OCI-LY1 (cell line): ENCODE measurements around the gene IQSEC3.

Experiments used
- H2AFZ ChIP-seq: fragments of 200-600 bp; sonication (generic), shearing (Covaris generic); 2 replicates; pipeline ENCODE4 v1.6.0; 2014; ENCODE audit warnings: antibody characterized with exemption, mild to moderate bottlenecking, low read length
- H3F3A ChIP-seq: fragments of 200-600 bp; sonication (generic), shearing (Covaris generic); 2 replicates; pipeline ENCODE4 v1.6.0; 2014; ENCODE audit warnings: mild to moderate bottlenecking, antibody characterized with exemption, low read length, moderate library complexity; ENCODE audit not compliant: insufficient read depth
- H3K27ac ChIP-seq: fragments of 200-600 bp; sonication (generic); 2 replicates; pipeline ENCODE4 v1.5.1; 2014; ENCODE audit warnings: low read length, mixed run types, mild to moderate bottlenecking, low read depth; ENCODE audit not compliant: poor library complexity, severe bottlenecking
- H3K27me3 ChIP-seq: fragments of 200-600 bp; sonication (generic); 2 replicates; pipeline ENCODE4 v1.6.0; 2014; ENCODE audit warnings: antibody characterized with exemption, mild to moderate bottlenecking, low read length, moderate library complexity; ENCODE audit not compliant: insufficient read depth
- H3K36me3 ChIP-seq: fragments of 200-600 bp; sonication (generic); 2 replicates; pipeline ENCODE4 v1.6.1; 2014; ENCODE audit warnings: mild to moderate bottlenecking, antibody characterized with exemption, low read length, moderate library complexity, mixed read lengths; ENCODE audit not compliant: insufficient read depth
- H3K4me1 ChIP-seq: fragments of 200-600 bp; sonication (generic); 2 replicates; pipeline ENCODE4 v1.5.1; 2014; ENCODE audit warnings: mild to moderate bottlenecking, low read length, moderate library complexity; ENCODE audit not compliant: insufficient read depth, severe bottlenecking
- H3K4me2 ChIP-seq: fragments of 200-600 bp; sonication (generic), shearing (Covaris generic); 2 replicates; pipeline ENCODE4 v1.6.1; 2014; ENCODE audit warnings: low read length
- H3K4me3 ChIP-seq: fragments of 200-600 bp; sonication (generic); 2 replicates; pipeline ENCODE4 v1.5.1; 2014; ENCODE audit warnings: low read length, low read depth, mild to moderate bottlenecking, mixed read lengths; ENCODE audit not compliant: poor library complexity, severe bottlenecking
- H3K79me2 ChIP-seq: fragments of 200-600 bp; shearing (Covaris generic); 2 replicates; pipeline ENCODE4 v1.6.1; 2016; ENCODE audit warnings: mixed run types, low read length, mixed read lengths; ENCODE audit not compliant: insufficient read depth
- H3K9ac ChIP-seq: fragments of 200-600 bp; sonication (generic), shearing (Covaris generic); 2 replicates; pipeline ENCODE4 v1.6.1; 2014; ENCODE audit warnings: mild to moderate bottlenecking, low read length, mixed read lengths
- H3K9me2 ChIP-seq: fragments of 200-600 bp; sonication (generic), shearing (Covaris generic); 2 replicates; pipeline ENCODE4 v1.6.1; 2014; ENCODE audit warnings: low read depth, mild to moderate bottlenecking, low read length, mixed read lengths
- H3K9me3 ChIP-seq: fragments of 200-600 bp; shearing (Covaris generic); 2 replicates; pipeline ENCODE4 v1.6.1; 2014; ENCODE audit warnings: low read length, mixed read lengths
- H4K20me1 ChIP-seq: fragments of 200-600 bp; sonication (generic), shearing (Covaris generic); 2 replicates; pipeline ENCODE4 v1.6.0; 2016; ENCODE audit warnings: mild to moderate bottlenecking, low read length; ENCODE audit not compliant: insufficient read depth
- EZH2 ChIP-seq: fragments of 200-600 bp; sonication (generic), shearing (Covaris generic); IDR thresholded peaks from 2 replicates; pipeline ENCODE4 v1.8.0; 2017; ENCODE audit warnings: borderline replicate concordance, mixed run types, mild to moderate bottlenecking, antibody characterized with exemption, low read length, moderate library complexity, mixed read lengths
- TF ChIP-seq, protein P1 (sequence below): fragments of 200-600 bp; sonication (generic), shearing (Covaris generic); IDR thresholded peaks from 2 replicates; pipeline ENCODE4 v1.5.1; 2017; ENCODE audit warnings: mild to moderate bottlenecking, antibody characterized with exemption, low read length, moderate library complexity, mixed read lengths

IQSEC3 gene

DNA sequence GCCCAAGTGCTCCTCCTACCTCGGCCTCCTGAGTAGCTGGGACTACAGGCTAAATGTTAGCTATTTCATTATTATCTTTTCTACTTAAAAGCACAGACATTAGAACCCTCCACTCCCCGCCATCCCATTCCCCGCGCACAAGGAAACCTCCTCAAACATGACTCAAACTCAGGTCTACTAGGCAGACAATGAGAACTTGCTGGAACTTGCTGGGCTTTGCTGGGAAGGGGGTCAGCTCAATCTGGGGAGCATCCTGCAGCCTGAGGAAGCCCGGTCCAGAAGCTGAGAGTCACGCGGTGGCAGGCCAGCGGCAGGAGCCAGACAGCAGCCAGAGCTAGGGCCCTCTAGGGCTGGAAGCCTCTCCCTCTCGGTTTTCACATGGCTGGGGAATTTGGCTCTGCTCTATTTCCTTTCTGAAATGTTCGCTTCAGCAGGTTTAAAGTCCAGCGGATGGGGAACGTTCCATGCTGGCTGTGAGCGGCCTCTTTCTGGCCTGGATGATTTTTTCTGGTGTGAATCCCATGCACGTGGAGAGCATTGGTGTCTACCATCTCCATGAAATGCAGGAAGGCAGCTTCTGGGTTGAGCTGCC lies 78.9 kb downstream of the IQSEC3 start:
- no peak overlapping the region for H2AFZ ChIP-seq
- H3K27me3 ChIP-seq, result peaks cover 27% of the 10 kb centered on the region; the same call in 1 of the 2 replicates
- H3F3A ChIP-seq, result no peaks in the 10 kb centered on the region
- no peak overlapping the region for H3K4me3 ChIP-seq
- H3K79me2 ChIP-seq, result no peaks in the 10 kb centered on the region
- H3K27ac ChIP-seq, result no peak overlapping the region
- no peaks in the 10 kb centered on the region for H3K4me1 ChIP-seq
- H3K9me2 ChIP-seq, result no peaks in the 10 kb centered on the region
- no peaks in the 10 kb centered on the region for H4K20me1 ChIP-seq
- H3K9ac ChIP-seq, result no peak overlapping the region
- no peaks in the 10 kb centered on the region for H3K9me3 ChIP-seq
- TF ChIP-seq EZH2, result no peak
- TF ChIP-seq, protein P1, sequence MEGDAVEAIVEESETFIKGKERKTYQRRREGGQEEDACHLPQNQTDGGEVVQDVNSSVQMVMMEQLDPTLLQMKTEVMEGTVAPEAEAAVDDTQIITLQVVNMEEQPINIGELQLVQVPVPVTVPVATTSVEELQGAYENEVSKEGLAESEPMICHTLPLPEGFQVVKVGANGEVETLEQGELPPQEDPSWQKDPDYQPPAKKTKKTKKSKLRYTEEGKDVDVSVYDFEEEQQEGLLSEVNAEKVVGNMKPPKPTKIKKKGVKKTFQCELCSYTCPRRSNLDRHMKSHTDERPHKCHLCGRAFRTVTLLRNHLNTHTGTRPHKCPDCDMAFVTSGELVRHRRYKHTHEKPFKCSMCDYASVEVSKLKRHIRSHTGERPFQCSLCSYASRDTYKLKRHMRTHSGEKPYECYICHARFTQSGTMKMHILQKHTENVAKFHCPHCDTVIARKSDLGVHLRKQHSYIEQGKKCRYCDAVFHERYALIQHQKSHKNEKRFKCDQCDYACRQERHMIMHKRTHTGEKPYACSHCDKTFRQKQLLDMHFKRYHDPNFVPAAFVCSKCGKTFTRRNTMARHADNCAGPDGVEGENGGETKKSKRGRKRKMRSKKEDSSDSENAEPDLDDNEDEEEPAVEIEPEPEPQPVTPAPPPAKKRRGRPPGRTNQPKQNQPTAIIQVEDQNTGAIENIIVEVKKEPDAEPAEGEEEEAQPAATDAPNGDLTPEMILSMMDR, result no peak
- H3K4me2 ChIP-seq, result no peak overlapping the region
- no peaks in the 10 kb centered on the region for H3K36me3 ChIP-seq

DNA sequence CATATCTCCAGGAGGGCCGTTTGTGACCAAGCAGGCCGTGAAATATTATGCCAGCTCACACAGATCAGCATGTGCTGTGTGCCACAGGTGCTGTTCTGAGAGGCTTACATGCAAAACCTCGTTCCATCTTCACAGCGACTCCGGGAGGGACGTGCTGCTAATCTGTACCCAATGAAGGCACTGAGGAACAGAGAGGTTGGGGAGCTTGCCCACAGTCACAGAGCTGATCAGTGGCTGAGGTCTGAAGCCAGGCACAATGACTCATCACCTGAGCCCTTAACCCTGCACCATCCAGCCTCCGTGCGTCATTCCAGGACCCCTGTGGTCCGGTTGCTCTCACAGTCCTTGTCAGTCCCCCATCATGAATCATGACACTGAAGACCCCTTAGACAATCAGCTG lies 80.7 kb downstream of the IQSEC3 start:
- H3K27me3 ChIP-seq, result peaks cover 17% of the 10 kb centered on the region; the same call in 1 of the 2 replicates
- no peak overlapping the region for H3K4me3 ChIP-seq
- no peaks in the 10 kb centered on the region for H3K36me3 ChIP-seq
- no peaks in the 10 kb centered on the region for H3K9me3 ChIP-seq
- H3K9me2 ChIP-seq, result no peaks in the 10 kb centered on the region
- no peaks in the 10 kb centered on the region for H3F3A ChIP-seq
- no peak overlapping the region for H3K27ac ChIP-seq
- H3K4me1 ChIP-seq, result no peaks in the 10 kb centered on the region
- H4K20me1 ChIP-seq, result no peaks in the 10 kb centered on the region
- H3K79me2 ChIP-seq, result no peaks in the 10 kb centered on the region
- no peak overlapping the region for H3K9ac ChIP-seq
- H2AFZ ChIP-seq, result no peak overlapping the region
- no peak for TF ChIP-seq EZH2
- TF ChIP-seq, protein P1, result no peak
- H3K4me2 ChIP-seq, result no peak overlapping the region

DNA sequence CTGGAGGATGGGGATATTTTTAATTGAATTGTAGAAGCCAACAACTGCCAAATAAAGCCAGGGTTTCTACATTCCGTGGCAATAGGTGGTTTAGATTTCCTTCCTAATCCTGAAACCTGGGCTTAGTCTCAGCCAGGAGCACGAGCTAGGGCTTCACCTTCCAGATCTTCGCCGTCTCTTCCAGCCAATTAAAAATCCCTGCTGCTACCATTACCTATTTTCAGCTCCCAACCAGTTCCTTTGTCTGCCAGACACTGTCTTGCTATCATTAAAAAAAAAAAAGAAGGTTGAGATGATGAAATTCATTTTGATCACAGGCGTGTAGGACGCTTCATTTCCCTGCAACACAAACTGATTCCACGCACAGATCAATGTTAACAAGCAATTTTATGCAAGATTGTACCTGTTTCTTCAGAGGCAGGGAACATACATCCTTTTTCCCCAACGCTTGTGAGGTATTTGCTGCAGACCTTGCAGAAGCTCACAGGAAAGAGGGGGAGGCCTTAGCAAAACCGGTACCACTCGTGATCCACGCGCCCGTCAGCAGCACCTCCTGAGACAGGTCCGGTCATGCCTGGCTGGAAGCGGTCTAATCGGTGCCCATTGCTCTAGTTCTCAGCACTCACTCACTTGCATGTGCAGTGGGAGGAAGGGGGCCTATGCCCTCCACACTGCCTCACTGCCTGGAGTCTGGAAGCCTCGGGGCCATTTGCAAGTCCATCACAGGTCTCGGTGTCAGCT lies 82.3 kb downstream of the IQSEC3 start:
- Histone ChIP-seq H3K36me3 (no peaks in the 10 kb centered on the region), H3K27me3 (peaks cover 20% of the 10 kb centered on the region; the same call in 1 of the 2 replicates), H3K9me2 (no peaks in the 10 kb centered on the region), H3F3A (no peaks in the 10 kb centered on the region), H3K4me3 (no peak overlapping the region), H4K20me1 (no peaks in the 10 kb centered on the region), H3K27ac (no peak overlapping the region), H3K9ac (no peak overlapping the region), H3K79me2 (no peaks in the 10 kb centered on the region), H3K9me3 (no peaks in the 10 kb centered on the region), H2AFZ (no peak overlapping the region), H3K4me2 (no peak overlapping the region), H3K4me1 (no peaks in the 10 kb centered on the region)
- no peak for TF ChIP-seq EZH2
- TF ChIP-seq, protein P1, result no peak
